ENCODE measurements around the gene IL25.
"Not testable (repeated sequence)": the region's sequence is repeated elsewhere in the genome, so short reads cannot be mapped to it uniquely, and the experiment has no call there.

IL25 gene

DNA sequence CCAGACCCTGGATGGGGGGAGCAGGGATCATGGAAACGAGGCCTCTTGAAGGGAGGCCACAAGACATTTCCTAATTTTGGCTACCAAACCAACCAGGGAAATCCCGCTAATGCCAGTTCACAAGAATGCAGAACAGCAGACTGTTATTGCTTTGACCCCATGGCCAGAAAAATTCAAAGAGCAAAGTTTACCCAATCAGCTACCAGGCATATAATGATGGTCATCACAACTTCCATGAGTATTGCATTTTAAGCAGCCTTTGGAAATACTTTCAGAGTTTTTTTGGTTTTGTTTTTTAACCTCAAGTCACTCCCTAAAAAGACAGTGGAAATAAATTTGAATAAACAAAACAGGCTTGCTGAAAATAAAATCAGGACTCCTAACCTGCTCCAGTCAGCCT, at the start of gene IL25:
IL25 (plus strand) TSS at position 301 of the 400 bp plus-strand sequence.
- Histone ChIP-seq H3K9me3 (ENCODE audit: low read depth, low read length) (no peaks in the 10 kb centered on the region), H3K4me3 (no peak within 1 kb of the TSS), H3K27ac (no peak within 1 kb of the TSS), H3K36me3 (ENCODE audit: insufficient read depth, low read length) (no peaks in the 10 kb centered on the region), H3K9ac (ENCODE audit: insufficient read length) (no peak within 1 kb of the TSS)
- no peak for TF ChIP-seq FOXP2 (optimal IDR thresholded peaks at IDR 0.05; ENCODE audit: control extremely low read depth, extremely low read length, insufficient read depth)
- no peak for TF ChIP-seq POLR2AphosphoS5 (IDR thresholded peaks at IDR 0.05; ENCODE audit: borderline replicate concordance, low read depth, low read length)
- DNase-seq (ENCODE audit: low read depth, low spot score), result no peak

DNA sequence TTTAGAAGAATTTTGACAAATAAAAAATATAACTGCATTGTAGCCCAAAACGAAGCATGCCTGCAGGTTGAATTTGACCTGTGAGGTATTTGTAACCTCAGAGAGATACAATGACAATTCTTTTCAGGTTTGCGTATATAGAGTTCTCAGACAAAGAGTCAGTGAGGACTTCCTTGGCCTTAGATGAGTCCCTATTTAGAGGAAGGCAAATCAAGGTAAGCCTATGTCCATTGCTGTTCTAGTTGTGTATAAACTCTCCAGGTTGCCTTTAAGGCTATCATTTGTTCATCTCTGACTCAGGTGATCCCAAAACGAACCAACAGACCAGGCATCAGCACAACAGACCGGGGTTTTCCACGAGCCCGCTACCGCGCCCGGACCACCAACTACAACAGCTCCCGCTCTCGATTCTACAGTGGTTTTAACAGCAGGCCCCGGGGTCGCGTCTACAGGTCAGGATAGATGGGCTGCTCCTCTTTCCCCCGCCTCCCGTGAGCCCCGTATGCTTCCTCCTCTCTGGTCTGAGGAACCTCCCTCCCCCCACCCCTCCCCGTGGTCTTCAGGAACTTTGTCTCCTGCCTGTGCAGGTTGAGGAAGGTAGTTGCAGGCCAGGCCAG, 48.7 kb upstream of the IL25 start:
- no peaks in the 10 kb centered on the region for H3K9me3 ChIP-seq (ENCODE audit: low read depth, low read length)

DNA sequence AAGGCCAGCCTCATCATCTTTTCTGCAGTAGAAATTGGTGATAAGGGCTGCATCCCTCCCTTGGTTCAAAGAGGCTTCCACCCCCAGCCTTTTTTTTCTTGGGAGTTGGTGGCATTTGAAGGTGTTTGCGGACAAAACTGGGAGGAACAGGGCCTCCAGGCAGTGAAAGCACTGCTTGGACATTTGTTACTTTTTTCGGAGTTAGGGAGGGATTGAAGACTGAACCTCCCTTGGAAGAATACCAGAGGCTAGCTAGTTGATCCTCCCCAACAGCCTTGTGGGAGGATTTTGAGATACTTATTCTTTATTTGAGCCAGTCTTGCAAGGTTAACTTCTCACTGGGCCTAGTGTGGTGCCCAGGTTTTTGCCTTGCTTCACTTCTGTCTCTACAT, 48.2 kb upstream of the IL25 start:
- Histone ChIP-seq H3K9me3 (ENCODE audit: low read depth, low read length) (no peaks in the 10 kb centered on the region), H3K27ac (no peak overlapping the region), H3K36me3 (ENCODE audit: insufficient read depth, low read length) (peaks cover 45% of the 10 kb centered on the region), H3K4me3 (no peak overlapping the region), H3K9ac (ENCODE audit: insufficient read length) (no peak overlapping the region)
- TF ChIP-seq POLR2AphosphoS5 (IDR thresholded peaks at IDR 0.05; ENCODE audit: borderline replicate concordance, low read depth, low read length) (no peak), EZH2 (IDR thresholded peaks at IDR 0.05) (no peak), FOXP2 (optimal IDR thresholded peaks at IDR 0.05; ENCODE audit: control extremely low read depth, extremely low read length, insufficient read depth) (no peak)
- no peak for DNase-seq (ENCODE audit: low read depth, low spot score)

More for the DNA sequence above, 48.7 kb upstream of the IL25 start:
- no peak for TF ChIP-seq FOXP2 (optimal IDR thresholded peaks at IDR 0.05; ENCODE audit: control extremely low read depth, extremely low read length, insufficient read depth)
- TF ChIP-seq POLR2AphosphoS5 (IDR thresholded peaks at IDR 0.05; ENCODE audit: borderline replicate concordance, low read depth, low read length), result no peak
- no peak for TF ChIP-seq EZH2 (IDR thresholded peaks at IDR 0.05)
- no peak overlapping the region for H3K9ac ChIP-seq (ENCODE audit: insufficient read length)
- no peak for DNase-seq (ENCODE audit: low read depth, low spot score)
- H3K36me3 ChIP-seq (ENCODE audit: insufficient read depth, low read length), result peaks cover 47% of the 10 kb centered on the region
- H3K27ac ChIP-seq, result no peak overlapping the region
- H3K4me3 ChIP-seq, result no peak overlapping the region

DNA sequence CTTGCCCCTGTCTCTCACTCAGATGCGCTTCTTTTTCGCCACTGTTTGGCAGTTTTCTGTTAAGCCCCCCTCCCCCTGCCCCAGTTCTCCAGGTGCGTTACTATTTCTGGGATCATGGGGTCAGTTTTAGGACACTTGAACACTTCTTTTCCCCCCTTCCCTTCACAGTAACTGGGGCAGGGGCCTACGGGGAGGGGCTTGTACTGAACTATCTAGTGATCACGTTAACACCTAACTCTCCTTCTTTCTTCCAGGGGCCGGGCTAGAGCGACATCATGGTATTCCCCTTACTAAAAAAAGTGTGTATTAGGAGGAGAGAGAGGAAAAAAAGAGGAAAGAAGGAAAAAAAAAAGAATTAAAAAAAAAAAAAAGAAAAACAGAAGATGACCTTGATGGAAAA, 47.6 kb upstream of the IL25 start:
- H3K36me3 ChIP-seq (ENCODE audit: insufficient read depth, low read length), result peaks cover 40% of the 10 kb centered on the region
- no peak overlapping the region for H3K9ac ChIP-seq (ENCODE audit: insufficient read length)
- no peak for DNase-seq (ENCODE audit: low read depth, low spot score)
- H3K9me3 ChIP-seq (ENCODE audit: low read depth, low read length), result no peaks in the 10 kb centered on the region
- no peak overlapping the region for H3K27ac ChIP-seq
- no peak overlapping the region for H3K4me3 ChIP-seq
- no peak for TF ChIP-seq POLR2AphosphoS5 (IDR thresholded peaks at IDR 0.05; ENCODE audit: borderline replicate concordance, low read depth, low read length)
- TF ChIP-seq EZH2 (IDR thresholded peaks at IDR 0.05), result no peak
- no peak for TF ChIP-seq FOXP2 (optimal IDR thresholded peaks at IDR 0.05; ENCODE audit: control extremely low read depth, extremely low read length, insufficient read depth)

DNA sequence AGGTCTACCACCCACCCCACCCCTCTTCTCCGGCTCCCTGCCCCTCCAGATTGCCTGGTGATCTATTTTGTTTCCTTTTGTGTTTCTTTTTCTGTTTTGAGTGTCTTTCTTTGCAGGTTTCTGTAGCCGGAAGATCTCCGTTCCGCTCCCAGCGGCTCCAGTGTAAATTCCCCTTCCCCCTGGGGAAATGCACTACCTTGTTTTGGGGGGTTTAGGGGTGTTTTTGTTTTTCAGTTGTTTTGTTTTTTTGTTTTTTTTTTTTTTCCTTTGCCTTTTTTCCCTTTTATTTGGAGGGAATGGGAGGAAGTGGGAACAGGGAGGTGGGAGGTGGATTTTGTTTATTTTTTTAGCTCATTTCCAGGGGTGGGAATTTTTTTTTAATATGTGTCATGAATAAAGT, 46.9 kb upstream of the IL25 start:
- H3K36me3 ChIP-seq (ENCODE audit: insufficient read depth, low read length), result peaks cover 38% of the 10 kb centered on the region
- DNase-seq (ENCODE audit: low read depth, low spot score); H3K9me3 ChIP-seq (ENCODE audit: low read depth, low read length); H3K4me3 ChIP-seq; H3K9ac ChIP-seq (ENCODE audit: insufficient read length): not testable (repeated sequence)
- H3K27ac ChIP-seq, result peak overlapping the region; percentile 46; the same call in 1 of the 2 replicates

DNA sequence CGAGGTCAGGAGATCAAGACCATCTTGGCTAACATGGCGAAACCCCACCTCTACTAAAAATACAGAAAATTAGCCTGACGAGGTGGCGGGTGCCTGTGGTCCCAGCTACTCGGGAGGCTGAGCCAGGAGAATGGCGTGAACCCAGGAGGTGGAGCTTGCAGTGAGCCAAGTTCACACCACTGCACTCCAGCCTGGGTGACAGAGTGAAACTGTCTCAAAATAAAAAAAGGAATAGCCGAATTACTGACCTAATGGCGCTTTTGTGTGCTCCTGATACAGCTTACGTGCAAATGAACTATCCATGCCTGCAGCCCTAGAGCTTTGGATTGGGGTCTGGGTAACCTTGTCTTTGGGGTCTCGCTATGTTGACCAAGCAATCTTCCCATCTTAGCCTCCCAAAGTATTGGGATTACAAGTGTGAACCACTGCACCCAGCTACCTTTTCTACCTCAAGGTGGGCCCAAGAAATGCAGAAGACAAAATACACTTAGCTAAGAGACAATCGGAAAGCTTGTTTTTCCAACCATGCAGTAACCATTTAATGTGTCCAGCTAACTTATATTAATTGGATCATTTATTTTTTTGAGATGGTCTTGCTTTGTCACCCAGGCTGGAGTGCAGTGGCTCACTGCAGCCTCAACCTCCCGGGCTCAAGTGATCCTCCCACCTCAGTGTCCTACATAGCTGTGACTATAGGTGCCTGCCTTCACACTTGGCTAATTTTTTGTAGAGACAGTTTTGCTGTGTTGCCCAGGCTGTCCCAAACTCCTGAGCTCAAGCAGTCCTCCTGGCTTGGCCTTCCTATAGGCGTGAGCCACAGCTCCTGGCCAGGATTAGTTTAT, 45.9 kb upstream of the IL25 start:
- TF ChIP-seq POLR2AphosphoS5 (IDR thresholded peaks at IDR 0.05; ENCODE audit: borderline replicate concordance, low read depth, low read length) (peak; percentile 48; the same call in 1 of the 2 replicates), FOXP2 (optimal IDR thresholded peaks at IDR 0.05; ENCODE audit: control extremely low read depth, extremely low read length, insufficient read depth) (no peak)
- Histone ChIP-seq H3K4me3 (no peak overlapping the region), H3K9me3 (ENCODE audit: low read depth, low read length) (no peaks in the 10 kb centered on the region), H3K9ac (ENCODE audit: insufficient read length) (no peak overlapping the region), H3K27ac (no peak overlapping the region; the same call in 1 of the 2 replicates), H3K36me3 (ENCODE audit: insufficient read depth, low read length) (peaks cover 38% of the 10 kb centered on the region)
- no peak for DNase-seq (ENCODE audit: low read depth, low spot score)

DNA sequence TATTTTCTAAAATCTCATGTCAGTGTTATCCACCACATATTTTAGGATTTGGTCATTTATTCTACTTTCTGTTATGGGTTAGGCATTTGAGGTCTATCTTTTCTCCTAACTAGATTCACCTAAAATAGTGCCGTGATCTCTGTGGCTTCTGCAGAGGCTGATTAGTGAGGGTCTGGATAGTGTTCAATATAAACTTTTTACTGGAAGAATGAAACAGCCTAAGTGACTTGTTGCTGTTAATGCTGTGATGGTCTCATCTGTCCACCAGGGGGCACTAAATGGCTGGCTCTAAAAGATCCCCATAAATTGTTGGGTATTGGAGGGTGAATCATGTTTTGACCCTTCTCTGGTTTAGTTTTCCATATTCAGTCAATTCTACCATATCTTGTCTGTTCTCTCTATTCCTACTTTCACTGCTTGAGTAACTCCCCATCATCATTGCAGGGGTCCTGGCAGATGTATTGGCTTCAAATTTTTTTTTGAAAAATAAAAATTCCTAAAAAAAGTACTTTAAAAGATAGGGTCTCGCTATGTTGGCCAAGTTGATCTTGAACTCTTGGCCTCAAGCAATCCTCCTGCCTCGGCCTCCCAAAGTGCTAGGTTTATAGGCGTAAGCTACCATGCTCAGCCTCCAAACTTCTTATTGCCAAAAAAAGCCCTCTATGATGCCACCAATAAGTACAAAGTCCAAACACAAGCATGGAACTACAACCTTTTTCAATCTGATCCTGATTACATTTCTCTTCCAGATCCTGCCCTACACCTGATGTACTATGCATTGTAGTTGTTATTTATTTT, 44.5 kb upstream of the IL25 start:
- H3K27ac ChIP-seq, result no peak overlapping the region
- no peak overlapping the region for H3K9ac ChIP-seq (ENCODE audit: insufficient read length)
- no peaks in the 10 kb centered on the region for H3K9me3 ChIP-seq (ENCODE audit: low read depth, low read length)
- DNase-seq (ENCODE audit: low read depth, low spot score), result peak; percentile 74
- H3K36me3 ChIP-seq (ENCODE audit: insufficient read depth, low read length), result peaks cover 28% of the 10 kb centered on the region
- no peak for TF ChIP-seq EZH2 (IDR thresholded peaks at IDR 0.05)
- no peak for TF ChIP-seq FOXP2 (optimal IDR thresholded peaks at IDR 0.05; ENCODE audit: control extremely low read depth, extremely low read length, insufficient read depth)
- TF ChIP-seq POLR2AphosphoS5 (IDR thresholded peaks at IDR 0.05; ENCODE audit: borderline replicate concordance, low read depth, low read length), result no peak
- H3K4me3 ChIP-seq, result no peak overlapping the region

DNA sequence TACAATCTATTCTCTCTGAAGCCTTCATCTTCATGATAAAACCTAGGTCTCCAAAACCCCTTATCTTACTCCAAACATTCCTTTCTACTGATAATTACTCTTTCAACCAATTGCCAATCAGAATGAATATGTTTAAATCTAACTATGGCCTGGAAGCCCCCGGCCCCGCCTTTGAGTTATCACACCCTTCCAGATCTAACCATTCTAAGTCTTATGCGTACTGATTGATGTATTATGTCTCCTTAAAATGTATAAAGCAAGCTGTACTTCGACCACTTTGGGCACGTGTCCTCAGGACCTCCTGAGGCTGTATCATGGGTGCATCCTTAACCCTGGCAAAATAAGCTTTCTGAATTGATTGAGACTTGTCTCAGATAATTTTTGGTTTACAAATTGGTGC, 37.0 kb upstream of the IL25 start:
- DNase-seq (ENCODE audit: low read depth, low spot score), result no peak
- Histone ChIP-seq H3K9me3 (ENCODE audit: low read depth, low read length) (no peaks in the 10 kb centered on the region), H3K27ac (no peak overlapping the region), H3K36me3 (ENCODE audit: insufficient read depth, low read length) (no peaks in the 10 kb centered on the region), H3K9ac (ENCODE audit: insufficient read length) (no peak overlapping the region), H3K4me3 (no peak overlapping the region)
- TF ChIP-seq POLR2AphosphoS5 (IDR thresholded peaks at IDR 0.05; ENCODE audit: borderline replicate concordance, low read depth, low read length) (no peak), FOXP2 (optimal IDR thresholded peaks at IDR 0.05; ENCODE audit: control extremely low read depth, extremely low read length, insufficient read depth) (no peak)

Measured in SK-N-MC (cell line).